Measurements from ENCODE around the gene GPR137C. TPM values are rescaled to one million over a fixed set of nuclear protein-coding genes. Genes with fewer than 3 reads are reported as not detected.

Gene GPR137C
- 0.23 and 0.68 TPM in 2 replicates for total RNA-seq (ENCODE audit: low replicate concordance)

GRCh38 chr14:52552063-52552988, at the start of gene GPR137C, which contains the start of gene TXNDC16:
GPR137C (plus strand) TSS chr14:52552836; CDS start chr14:52553148, 312 bp downstream.
TXNDC16 (minus strand) TSS chr14:52552505; CDS start chr14:52543557, 8,948 bp downstream.

Other genes with a start within 250 kb of the GPR137C start
- gene PTGER2, start 238.5 kb upstream of the GPR137C start, total RNA-seq (ENCODE audit: low replicate concordance) = 0.60 and 1.3 TPM in 2 replicates
- gene TXNDC16, start 331 bp upstream of the GPR137C start, total RNA-seq (ENCODE audit: low replicate concordance) = 4.4 and 6.5 TPM in 2 replicates
- gene ERO1A, start 142.7 kb downstream of the GPR137C start, total RNA-seq (ENCODE audit: low replicate concordance) = 22.9 and 34.4 TPM in 2 replicates
- 57.9 and 85.3 TPM in 2 replicates for gene PSMC6, start 154.4 kb downstream of the GPR137C start, total RNA-seq (ENCODE audit: low replicate concordance)
- 4.9 and 13.2 TPM in 2 replicates for gene STYX, start 177.3 kb downstream of the GPR137C start, total RNA-seq (ENCODE audit: low replicate concordance)
- 15.1 and 25.1 TPM in 2 replicates for gene GNPNAT1, start 238.8 kb downstream of the GPR137C start, total RNA-seq (ENCODE audit: low replicate concordance)